IPS-20b (cell line): ENCODE results near the gene CCNK.

Experiments
- H3K27ac ChIP-seq: one replicate; pipeline ENCODE4 v1.5.1; 2013; ENCODE audit warnings: low read length
- H3K27me3 ChIP-seq: 2 replicates; pipeline ENCODE4 v1.6.1; 2013; ENCODE audit warnings: mild to moderate bottlenecking, low read length, inconsistent platforms; ENCODE audit not compliant: insufficient read depth
- H3K36me3 ChIP-seq: 2 replicates; pipeline ENCODE4 v1.6.1; 2013; ENCODE audit warnings: low read depth, mild to moderate bottlenecking, inconsistent platforms, low read length, moderate library complexity; ENCODE audit not compliant: insufficient read depth
- H3K4me1 ChIP-seq: 2 replicates; pipeline ENCODE4 v1.6.1; 2013; ENCODE audit warnings: mild to moderate bottlenecking, control low read depth, inconsistent platforms, low read length, moderate library complexity; ENCODE audit not compliant: insufficient read depth
- H3K4me3 ChIP-seq: 2 replicates; pipeline ENCODE4 v1.5.1; 2013; ENCODE audit warnings: mild to moderate bottlenecking, low read length, inconsistent platforms
- H3K9ac ChIP-seq: 2 replicates; pipeline ENCODE4 v1.6.1; 2013; ENCODE audit warnings: low read depth, mild to moderate bottlenecking, inconsistent platforms, low read length, moderate library complexity
- H3K9me3 ChIP-seq: 2 replicates; pipeline ENCODE4 v1.6.1; 2013; ENCODE audit warnings: mild to moderate bottlenecking, low read depth, low read length, inconsistent platforms; ENCODE audit not compliant: insufficient read depth

CCNK gene

DNA sequence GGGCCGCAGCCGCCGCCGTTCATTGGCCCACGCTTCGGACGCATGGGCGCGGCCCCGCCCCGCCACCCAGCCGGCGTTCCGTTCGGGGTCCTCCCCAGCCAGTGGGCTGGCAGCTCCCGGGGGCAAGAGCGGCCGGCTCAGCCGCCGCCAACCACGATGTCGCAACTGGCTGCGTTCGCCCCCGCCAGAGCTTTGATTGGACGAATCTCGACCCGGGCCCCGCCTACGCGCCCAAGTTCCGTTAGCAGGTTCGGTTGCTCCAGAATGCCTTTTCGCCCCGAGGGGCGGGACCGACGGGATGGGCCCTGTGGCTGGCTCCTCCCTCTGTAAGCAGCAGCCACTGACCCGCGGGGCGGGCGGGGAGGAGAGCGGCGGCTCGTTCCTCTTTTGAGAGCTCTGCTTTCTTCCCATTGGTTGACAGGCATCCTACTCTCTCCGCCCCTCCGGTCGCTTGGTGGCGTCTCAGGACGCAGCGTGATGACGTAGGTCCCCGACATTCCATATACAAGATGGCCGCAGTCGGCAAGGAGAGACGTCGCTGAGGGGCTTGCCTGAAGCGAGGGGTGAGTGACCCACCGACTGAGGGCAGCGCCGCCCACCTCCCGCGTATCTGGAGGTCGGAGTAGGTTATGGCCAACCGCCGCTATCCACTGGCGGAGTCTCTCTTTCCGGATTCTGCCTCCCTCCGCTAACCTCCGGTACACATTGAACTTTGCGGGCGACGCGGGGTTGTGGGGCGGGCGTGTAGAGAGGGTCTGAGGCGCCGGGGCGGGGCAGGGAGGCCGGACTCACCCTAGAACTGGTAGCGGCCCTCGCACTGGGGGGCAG lies at the start of gene CCNK:
TSS of gene CCNK (plus strand) at position 493 of the 828 bp plus-strand sequence. CDS start 11,269 bp downstream, outside the sequence.
- Histone ChIP-seq H3K9ac (peak within 1 kb of the TSS; percentile 83), H3K9me3 (no peaks in the 10 kb centered on the region), H3K27ac (peak within 1 kb of the TSS; percentile 61), H3K27me3 (no peaks in the 10 kb centered on the region), H3K4me1 (peaks cover 13% of the 10 kb centered on the region), H3K4me3 (peak within 1 kb of the TSS; percentile 97), H3K36me3 (no peaks in the 10 kb centered on the region)

- H3K36me3 ChIP-seq: peaks cover 49% of the 10 kb centered on the region
- H3K4me3 ChIP-seq: no peak overlapping the region
- no peak overlapping the region for H3K9ac ChIP-seq
- no peaks in the 10 kb centered on the region for H3K27me3 ChIP-seq
- H3K4me1 ChIP-seq: no peaks in the 10 kb centered on the region; the same call in 1 of the 2 replicates
- no peaks in the 10 kb centered on the region for H3K9me3 ChIP-seq
- H3K27ac ChIP-seq: no peak overlapping the region
Measured at GRCh38 chr14:99431986-99432385, 49.2 kb upstream of the CCNK start.

DNA sequence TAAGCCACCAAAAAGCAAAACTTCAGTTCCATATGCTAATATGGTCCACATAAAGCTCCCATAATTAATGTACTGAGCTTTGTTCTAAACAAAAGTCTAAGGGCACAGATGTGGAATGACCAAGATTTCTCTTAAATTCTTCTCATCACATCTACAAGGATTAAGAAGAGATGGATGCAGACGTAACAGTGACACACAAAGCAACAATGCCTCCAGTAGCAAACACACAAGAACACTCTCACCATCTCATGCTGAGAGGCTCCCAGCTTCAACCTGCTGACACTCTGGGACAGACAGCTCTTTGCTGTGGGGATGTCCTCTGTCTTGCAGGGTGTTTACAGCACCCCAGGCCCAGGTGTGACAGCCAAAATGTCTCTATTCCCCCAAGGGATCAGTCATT lies 48.7 kb upstream of the CCNK start:
- Histone ChIP-seq H3K9me3 (no peaks in the 10 kb centered on the region), H3K4me1 (no peaks in the 10 kb centered on the region; the same call in 1 of the 2 replicates), H3K9ac (no peak overlapping the region), H3K27me3 (no peaks in the 10 kb centered on the region), H3K27ac (no peak overlapping the region), H3K4me3 (no peak overlapping the region), H3K36me3 (peaks cover 47% of the 10 kb centered on the region)

DNA sequence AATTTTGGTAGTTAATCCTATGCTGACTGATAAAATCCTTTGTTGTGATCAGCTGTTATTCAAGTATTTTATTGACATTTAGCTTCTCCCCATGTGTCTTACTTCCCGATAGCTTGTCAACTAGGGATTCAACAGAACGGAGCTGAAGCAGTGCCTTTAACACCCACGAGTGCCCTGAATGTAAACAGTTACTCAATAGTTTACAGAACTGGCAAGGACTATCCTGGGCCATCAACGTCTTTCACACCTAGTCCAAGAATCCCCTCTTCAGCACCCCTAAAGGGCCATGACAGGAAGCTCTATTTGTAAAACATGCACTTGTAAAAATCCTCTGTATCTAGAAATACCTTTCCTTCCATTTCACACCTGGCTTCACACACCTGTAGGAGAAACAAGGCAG lies 45.9 kb upstream of the CCNK start:
- Histone ChIP-seq H3K4me3 (no peak overlapping the region), H3K27me3 (no peaks in the 10 kb centered on the region), H3K27ac (no peak overlapping the region), H3K9ac (no peak overlapping the region), H3K4me1 (no peaks in the 10 kb centered on the region; the same call in 1 of the 2 replicates), H3K9me3 (no peaks in the 10 kb centered on the region), H3K36me3 (peaks cover 40% of the 10 kb centered on the region)

DNA sequence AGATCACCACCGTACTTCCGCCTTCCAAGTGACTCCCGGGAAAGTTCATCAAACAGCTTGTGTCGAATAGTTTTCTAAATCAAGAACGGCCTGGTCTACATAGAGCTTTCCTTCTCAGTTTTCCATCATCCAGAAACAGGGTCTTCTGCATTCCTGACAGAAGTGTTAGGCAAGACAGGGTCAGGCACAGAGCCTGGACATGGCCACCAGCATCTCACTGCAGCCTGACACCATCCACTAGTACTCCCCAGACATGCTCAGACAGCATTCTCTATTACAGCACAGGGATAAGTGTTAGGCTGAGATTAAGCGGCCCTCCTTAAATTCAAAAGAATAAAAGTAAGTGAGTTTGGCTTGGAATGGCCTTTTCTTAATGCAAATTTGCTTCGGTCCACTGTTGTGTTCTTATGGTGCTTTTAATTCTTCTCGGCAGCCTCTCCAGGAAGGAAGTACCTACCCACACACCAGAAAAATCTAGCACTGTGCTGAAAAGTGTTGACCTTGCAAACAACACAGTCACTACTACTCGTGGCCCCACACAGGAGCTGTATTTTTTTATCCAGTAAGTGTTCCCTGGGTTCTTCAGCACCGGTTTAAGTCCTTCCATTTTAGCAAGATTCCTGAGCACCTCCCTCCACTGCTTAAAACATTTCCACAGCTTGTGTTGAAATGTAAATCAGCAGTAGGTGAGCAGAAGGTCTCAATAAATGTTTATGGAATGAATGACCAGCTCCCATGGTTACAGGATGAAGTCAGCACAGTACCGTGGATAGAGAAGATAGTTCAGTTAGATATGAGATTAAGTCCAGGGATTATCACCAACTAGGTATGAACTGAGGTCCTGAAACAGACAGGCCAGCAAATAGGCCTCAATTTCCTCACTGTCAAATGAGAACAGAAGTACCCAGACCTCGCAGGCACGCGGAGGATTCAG lies 44.7 kb upstream of the CCNK start:
- no peak overlapping the region for H3K9ac ChIP-seq
- H3K4me1 ChIP-seq: no peaks in the 10 kb centered on the region; the same call in 1 of the 2 replicates
- peaks cover 40% of the 10 kb centered on the region for H3K36me3 ChIP-seq

GRCh38 chr14:99437706-99438105 lies 43.5 kb upstream of the CCNK start:
- no peak overlapping the region for H3K9ac ChIP-seq
- H3K4me3 ChIP-seq: no peak overlapping the region
- no peaks in the 10 kb centered on the region; the same call in 1 of the 2 replicates for H3K4me1 ChIP-seq
- H3K36me3 ChIP-seq: peaks cover 44% of the 10 kb centered on the region
- no peak overlapping the region for H3K27ac ChIP-seq
- H3K27me3 ChIP-seq: no peaks in the 10 kb centered on the region
- H3K9me3 ChIP-seq: no peaks in the 10 kb centered on the region

More for the DNA sequence above, 44.7 kb upstream of the CCNK start:
- Histone ChIP-seq H3K27ac (no peak overlapping the region), H3K4me3 (no peak overlapping the region), H3K27me3 (no peaks in the 10 kb centered on the region), H3K9me3 (no peaks in the 10 kb centered on the region)

DNA sequence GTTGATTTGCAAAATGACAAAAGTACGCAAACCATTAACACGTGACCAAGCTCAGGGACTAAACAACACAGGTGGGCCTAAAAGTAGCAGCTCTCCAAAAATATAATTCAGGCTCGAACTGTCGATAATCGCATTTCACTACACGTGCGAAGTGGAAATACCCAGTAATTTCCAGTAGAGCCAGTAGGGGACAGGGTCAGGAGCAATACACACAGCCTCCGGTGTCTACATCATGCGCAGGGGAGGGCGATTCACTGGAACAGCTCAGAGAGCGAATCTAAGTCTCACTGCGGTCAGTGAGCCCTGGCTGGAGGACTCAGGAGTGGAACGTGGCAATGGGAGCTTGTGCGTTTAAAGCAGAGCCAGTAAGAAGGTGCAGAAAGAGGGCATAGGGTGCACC lies 40.9 kb upstream of the CCNK start:
- H3K4me1 ChIP-seq: no peaks in the 10 kb centered on the region; the same call in 1 of the 2 replicates
- no peak overlapping the region for H3K4me3 ChIP-seq
- H3K9ac ChIP-seq: no peak overlapping the region
- H3K9me3 ChIP-seq: no peaks in the 10 kb centered on the region
- H3K27ac ChIP-seq: no peak overlapping the region
- H3K36me3 ChIP-seq: peaks cover 36% of the 10 kb centered on the region
- H3K27me3 ChIP-seq: no peaks in the 10 kb centered on the region

GRCh38 chr14:99441157-99441870 lies 39.9 kb upstream of the CCNK start:
- H3K27me3 ChIP-seq: no peaks in the 10 kb centered on the region
- no peaks in the 10 kb centered on the region for H3K9me3 ChIP-seq
- no peak overlapping the region for H3K9ac ChIP-seq
- H3K4me1 ChIP-seq: no peaks in the 10 kb centered on the region; the same call in 1 of the 2 replicates
- peaks cover 26% of the 10 kb centered on the region for H3K36me3 ChIP-seq
- H3K4me3 ChIP-seq: no peak overlapping the region
- H3K27ac ChIP-seq: no peak overlapping the region

- H3K4me3 ChIP-seq: no peak overlapping the region
- H3K36me3 ChIP-seq: peaks cover 20% of the 10 kb centered on the region
- no peaks in the 10 kb centered on the region for H3K4me1 ChIP-seq
- H3K9me3 ChIP-seq: no peaks in the 10 kb centered on the region
- no peaks in the 10 kb centered on the region for H3K27me3 ChIP-seq
- H3K27ac ChIP-seq: no peak overlapping the region
- H3K9ac ChIP-seq: no peak overlapping the region
Measured at GRCh38 chr14:99441918-99442317, 39.3 kb upstream of the CCNK start.

DNA sequence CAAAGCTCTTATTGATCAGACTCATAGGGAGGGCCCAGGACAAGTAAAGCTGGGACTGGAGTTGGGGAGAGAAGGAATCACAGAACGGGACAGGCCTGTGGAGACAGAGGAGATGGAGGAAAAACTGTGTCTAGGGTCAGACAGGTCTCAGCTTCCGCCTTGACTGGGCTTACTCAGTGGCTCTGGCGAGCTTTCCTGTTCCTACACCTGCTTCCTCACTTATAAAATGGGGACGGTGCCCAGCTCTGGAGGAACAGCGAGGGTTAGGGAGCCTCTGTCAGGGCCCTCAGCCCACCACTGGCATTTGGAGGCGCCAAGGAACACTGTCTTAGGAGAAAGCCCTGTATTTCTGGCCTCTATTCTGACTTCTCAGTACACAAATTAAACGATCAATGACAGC lies 35.3 kb upstream of the CCNK start:
- Histone ChIP-seq H3K4me1 (no peaks in the 10 kb centered on the region), H3K9me3 (no peaks in the 10 kb centered on the region), H3K9ac (no peak overlapping the region), H3K36me3 (peaks cover 42% of the 10 kb centered on the region), H3K4me3 (no peak overlapping the region), H3K27me3 (no peaks in the 10 kb centered on the region), H3K27ac (no peak overlapping the region)

DNA sequence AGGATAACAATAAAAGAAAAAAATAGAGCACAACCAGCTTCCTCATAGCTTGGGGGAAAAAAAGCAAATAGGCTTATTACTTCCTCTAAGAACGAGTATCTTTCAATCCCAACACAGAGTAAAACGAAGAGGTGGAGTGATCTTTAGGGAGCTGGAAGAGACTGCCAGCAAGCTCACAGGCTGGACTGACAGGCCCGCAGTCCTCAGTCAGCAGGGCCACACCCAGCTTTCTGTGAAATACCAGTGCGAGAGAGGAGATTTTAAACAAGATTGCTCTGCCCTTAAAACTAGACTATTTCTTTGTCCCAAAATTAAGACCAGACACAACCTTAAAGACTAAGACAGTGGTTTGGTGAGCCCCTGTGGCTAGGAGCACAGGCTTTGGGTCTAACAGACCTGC lies 33.5 kb upstream of the CCNK start:
- Histone ChIP-seq H3K9ac (no peak overlapping the region), H3K27ac (no peak overlapping the region), H3K4me3 (no peak overlapping the region), H3K36me3 (peaks cover 37% of the 10 kb centered on the region), H3K4me1 (no peaks in the 10 kb centered on the region), H3K27me3 (no peaks in the 10 kb centered on the region), H3K9me3 (no peaks in the 10 kb centered on the region)
